Dedifferentiated amniotic fluid mesenchymal stem cell (primary cell): ENCODE measurements around the gene MAGI2.

Experiments
- DNase-seq: peaks from one replicate; pipeline ENCODE4 v3.0.0-alpha.2; 2016; ENCODE audit errors: extremely low spot score

Gene MAGI2

GRCh38 chr7:78148166-78148894, 1305.1 kb downstream of the MAGI2 start:
- no peak for DNase-seq

GRCh38 chr7:78146546-78146945, 1306.9 kb downstream of the MAGI2 start:
- DNase-seq, result no peak

GRCh38 chr7:78143661-78144060, 1309.8 kb downstream of the MAGI2 start:
- DNase-seq, result no peak

DNA sequence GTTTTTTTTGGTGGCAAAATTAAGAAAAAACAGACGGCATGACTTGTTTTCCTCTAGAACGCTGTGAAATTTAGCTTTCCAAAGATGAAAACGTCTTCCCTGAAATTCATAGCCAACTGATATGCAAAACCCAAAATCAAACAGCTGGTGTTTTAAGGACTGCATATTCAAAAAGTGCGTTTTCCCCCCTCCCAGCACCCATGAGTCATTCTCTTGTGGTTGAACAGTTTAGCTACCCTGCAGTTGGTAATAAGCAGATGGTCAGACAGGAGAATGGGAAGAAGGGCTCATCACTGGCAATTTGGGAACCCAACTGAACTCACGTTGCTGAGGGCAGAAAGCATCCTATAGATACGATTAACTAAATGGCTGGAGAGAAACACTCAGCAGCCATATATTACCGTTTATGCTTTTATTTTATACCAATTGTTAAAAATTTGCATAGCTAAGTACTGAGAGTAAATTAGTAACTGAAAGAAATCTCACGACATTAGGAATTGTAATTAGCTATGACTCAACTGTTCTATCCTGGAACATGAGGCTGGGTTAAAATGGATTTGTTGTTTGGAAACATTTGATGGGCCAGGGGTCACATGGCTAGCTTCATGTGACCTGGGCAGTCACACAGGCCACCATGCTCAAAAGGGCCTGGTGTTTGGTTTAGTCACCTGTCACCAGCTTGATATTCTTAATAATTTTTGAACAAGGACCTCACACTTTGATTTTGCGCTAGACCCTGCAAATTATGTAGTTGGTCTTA, 1311.8 kb downstream of the MAGI2 start:
- peak; percentile 50 for DNase-seq

- no peak for DNase-seq
Measured at GRCh38 chr7:78140109-78140508, 1313.4 kb downstream of the MAGI2 start.

DNA sequence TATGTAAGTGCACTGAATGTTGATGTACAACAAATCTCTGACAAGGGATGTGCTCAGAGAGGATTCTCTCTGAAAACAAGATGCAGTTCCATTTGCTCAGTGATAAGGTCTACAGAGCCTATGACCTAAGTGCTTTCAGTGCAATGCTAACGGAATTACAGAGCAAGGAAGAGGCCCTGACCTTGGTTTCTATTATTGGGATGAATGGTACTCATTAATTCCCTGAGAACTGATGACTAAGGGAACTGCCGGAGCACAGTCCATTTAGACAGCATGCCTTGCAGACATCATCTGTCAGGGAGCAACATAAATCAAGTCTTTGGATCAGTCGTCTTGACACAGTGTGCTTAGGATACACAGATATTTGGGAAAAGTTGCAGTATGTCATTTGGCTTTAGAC, 1314.1 kb downstream of the MAGI2 start:
- DNase-seq, result no peak

GRCh38 chr7:78134774-78135173, 1318.7 kb downstream of the MAGI2 start:
- DNase-seq, result no peak

- peak; percentile 62 for DNase-seq
Measured at GRCh38 chr7:78134256-78134655, 1319.2 kb downstream of the MAGI2 start.

- DNase-seq, result no peak
Measured at GRCh38 chr7:78130446-78131215, 1322.8 kb downstream of the MAGI2 start.

DNA sequence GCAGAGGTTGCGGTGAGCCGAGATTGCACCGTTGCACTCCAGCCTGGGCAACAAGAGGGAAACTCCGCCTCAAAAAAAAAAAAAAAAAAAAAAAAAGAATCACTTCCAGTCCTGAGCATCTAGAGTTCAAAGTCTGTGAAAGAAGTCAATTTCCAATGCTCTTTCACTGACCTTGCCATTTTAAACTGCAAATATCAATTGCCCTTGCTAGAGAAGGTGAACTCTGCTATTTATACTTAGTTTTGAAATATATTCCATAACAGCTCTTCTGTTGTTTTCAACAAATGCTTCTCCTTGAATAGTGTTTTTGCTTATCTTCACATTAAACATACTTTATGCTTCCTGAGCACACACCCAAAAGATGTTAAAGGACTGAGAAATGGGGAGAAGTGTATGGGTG, 1323.6 kb downstream of the MAGI2 start:
- no peak for DNase-seq

DNA sequence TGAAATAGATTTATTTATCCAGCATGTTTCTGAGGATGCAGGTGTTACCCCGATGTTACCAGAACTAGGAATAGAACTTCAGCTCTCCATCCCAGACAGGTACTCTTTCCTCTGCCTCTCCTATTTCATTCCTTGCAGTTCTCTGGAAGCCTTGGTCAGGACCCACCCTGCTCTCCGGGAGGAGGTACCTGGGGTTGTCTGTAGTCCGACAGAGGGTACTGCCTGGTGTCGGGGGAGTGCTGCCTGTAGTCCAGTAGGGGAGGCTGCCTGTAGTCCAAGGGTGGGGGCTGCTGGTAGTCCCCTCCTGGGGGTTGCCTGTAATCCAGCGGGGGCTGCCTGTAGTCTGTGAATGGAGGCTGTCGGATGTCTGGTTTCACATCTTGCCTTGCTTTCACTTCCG, 1326.5 kb downstream of the MAGI2 start:
- no peak for DNase-seq

DNA sequence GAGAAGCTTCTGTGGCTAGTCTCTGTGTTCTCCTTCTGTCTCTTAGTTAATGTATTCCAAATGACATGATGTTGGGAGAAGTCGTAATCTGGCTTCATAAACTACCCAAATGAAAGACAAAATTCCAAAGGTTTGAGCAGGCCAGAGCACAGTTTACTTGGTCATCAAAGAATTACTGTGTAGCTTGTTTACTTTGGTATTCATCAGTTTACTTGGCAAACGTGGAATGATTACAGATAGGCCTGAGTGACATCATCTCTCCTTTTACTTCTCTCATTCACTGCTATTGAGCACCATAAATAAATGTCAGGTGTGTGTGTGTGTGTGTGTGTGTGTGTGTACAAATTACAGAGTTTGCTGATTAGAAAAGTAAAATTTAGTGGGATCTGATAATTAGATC, 1327.6 kb downstream of the MAGI2 start:
- DNase-seq, result peak; percentile 54

DNA sequence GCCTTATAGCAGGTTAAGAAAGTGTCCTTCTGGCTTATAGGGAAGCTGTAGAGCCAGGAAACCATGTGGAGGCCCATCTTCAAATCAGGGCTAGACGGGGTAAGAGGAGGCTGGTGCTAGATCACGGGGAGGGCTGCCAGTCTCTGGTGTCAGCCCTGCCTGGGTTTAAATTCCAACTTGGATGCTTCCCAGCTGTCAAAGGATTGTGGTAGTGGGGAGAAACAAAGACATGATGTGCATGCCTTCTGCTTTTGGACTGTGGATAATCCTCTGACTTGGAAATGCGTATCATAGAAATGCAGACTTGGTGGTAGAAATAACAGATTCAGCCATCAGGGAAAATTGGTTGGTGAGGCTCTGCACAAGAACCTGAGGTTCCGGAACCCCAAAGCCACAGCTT, 1329.3 kb downstream of the MAGI2 start:
- DNase-seq, result no peak

- DNase-seq, result no peak
Measured at GRCh38 chr7:78121888-78122287, 1331.6 kb downstream of the MAGI2 start.

- no peak for DNase-seq
Measured at GRCh38 chr7:78118470-78118869, 1335.0 kb downstream of the MAGI2 start.

DNA sequence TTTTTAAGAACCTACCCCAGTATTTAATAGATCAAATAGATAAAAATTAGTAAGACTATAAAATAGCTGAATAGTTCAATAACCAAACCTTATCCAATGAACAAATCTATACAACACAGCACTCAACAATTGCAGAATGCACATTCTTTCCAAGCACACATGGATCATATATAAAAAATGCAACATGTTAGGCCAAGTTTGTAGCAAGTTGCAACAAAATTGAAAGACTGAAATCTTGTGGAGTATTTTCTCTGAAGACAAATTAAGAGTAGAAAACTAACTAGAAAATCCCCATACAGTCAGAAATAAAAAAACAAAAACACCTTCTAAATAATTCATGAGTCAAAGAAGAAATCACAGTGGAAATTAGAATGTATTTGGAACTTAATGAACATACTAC, 1337.6 kb downstream of the MAGI2 start:
- no peak for DNase-seq

- DNase-seq, result no peak
Measured at GRCh38 chr7:78114993-78115392, 1338.5 kb downstream of the MAGI2 start.

GRCh38 chr7:78112488-78112887, 1341.0 kb downstream of the MAGI2 start:
- no peak for DNase-seq

- no peak for DNase-seq
Measured at GRCh38 chr7:78111386-78111785, 1342.1 kb downstream of the MAGI2 start.

GRCh38 chr7:78103475-78103874, 1350.0 kb downstream of the MAGI2 start:
- no peak for DNase-seq

DNA sequence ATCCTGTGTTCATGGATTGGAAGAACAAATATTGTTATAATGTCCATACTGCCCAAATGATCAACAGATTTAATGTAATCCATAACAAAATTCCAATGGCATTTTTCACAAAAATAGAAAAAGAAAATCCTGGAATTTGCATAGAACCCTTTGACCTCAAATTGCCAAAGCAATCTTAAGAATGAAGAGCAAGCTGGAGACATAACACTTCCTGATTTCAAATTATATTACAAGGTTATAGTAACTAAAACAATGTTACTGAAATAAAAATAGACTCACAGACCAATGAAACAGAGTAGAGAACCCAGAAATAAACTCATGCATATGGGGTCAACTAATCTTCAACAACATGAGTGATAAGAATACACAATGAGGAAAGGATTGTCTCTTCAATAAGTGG, 1352.4 kb downstream of the MAGI2 start:
- no peak for DNase-seq

- peak; percentile 26 for DNase-seq
Measured at GRCh38 chr7:78099715-78100394, 1353.6 kb downstream of the MAGI2 start.
